Psoas muscle (tissue), 8 donors: Measurements from ENCODE around the gene TSPAN33. TPM values are rescaled to one million over a fixed set of nuclear protein-coding genes. Genes with fewer than 3 reads are reported as not detected.

Source experiments
- ATAC-seq, 4 donors: fragments of 200-7000 bp; cut with Tn5 transposase; one replicate each; pipeline ENCODE4 v1.9.1; 2020; ENCODE audit warnings: moderate library complexity in 3 of 4, mild to moderate bottlenecking in 2 of 4
- DNase-seq, 2 donors: peaks; one replicate each; pipeline ENCODE4 v3.0.0-alpha.2; 2020
- H3K27ac ChIP-seq: fragments of 200-600 bp; one replicate; pipeline ENCODE4 v1.8.0; 2022
- H3K27me3 ChIP-seq, 3 donors: fragments of 200-600 bp in 1 of 3; one replicate each; pipeline versions ENCODE4 v1.6.1 to v1.8.0; 2013 to 2022; ENCODE audit warnings: low read length in 2 of 3, mild to moderate bottlenecking in 2 of 3, moderate library complexity in 1 of 3; ENCODE audit not compliant: insufficient read depth in 3 of 3
- H3K36me3 ChIP-seq, 2 donors: fragments of 200-600 bp in 1 of 2; one replicate each; pipeline versions ENCODE4 v1.6.1 to v1.8.0; 2013 to 2022; ENCODE audit warnings: low read depth in 1 of 2, mild to moderate bottlenecking in 1 of 2, moderate library complexity in 1 of 2; ENCODE audit not compliant: insufficient read depth in 1 of 2
- H3K4me1 ChIP-seq: fragments of 200-600 bp; one replicate; pipeline ENCODE4 v1.8.0; 2022
- H3K4me3 ChIP-seq: fragments of 200-600 bp; one replicate; pipeline ENCODE4 v1.8.0; 2022; ENCODE audit warnings: mild to moderate bottlenecking
- H3K9me3 ChIP-seq: fragments of 200-600 bp; one replicate; pipeline ENCODE4 v1.8.0; 2022
- WGBS, 3 donors: extraction: QIAGEN DNeasy Blood & Tissue Kit; methylation state at CpG; one replicate each; pipeline versions ENCODE4 v1.1.6 to v1.1.7; 2013; 5-methylcytosine and 5-hydroxymethylcytosine counted together
- intact Hi-C, 2 donors: fragments of 100-400 bp; cut with DNase I; formaldehyde crosslinking; loops; one replicate each; pipeline versions ENCODE4 v1.11.0 to v1.14.2; 2022
- polyA plus RNA-seq, 3 donors: library from polyadenylated mRNA; stranded (reverse); fragments of 200-250 nt; gene quantifications; one replicate each; pipeline ENCODE4 v1.2.3, GENCODE V29; 2013
- total RNA-seq, 4 donors: library from RNA; stranded (reverse); fragmentation: NEBNext Ultra II Directional in 2 of 4; extraction: Animal tissue kit (Norgen Biotek cat#: 25700) in 2 of 4; gene quantifications; one replicate each; pipeline versions ENCODE4 v1.2.1 to v1.2.4, GENCODE V29; 2021 to 2023
- TF ChIP-seq, protein P1 (sequence below): fragments of 200-600 bp; IDR thresholded peaks from one replicate; pipeline ENCODE4 v1.8.0; 2022; ENCODE audit warnings: antibody characterized with exemption
- donor health status: healthy with polysubstance abuse.
- donor health status: DM: no; HTN: no; CAD: no; lungs with moderate emphysema.
- donor health status: Bipolar disorder and iron deficiency.
- donor health status: healthy.
- donor health status: DM: yes; HTN: yes; CAD: no.
- donor health status: DM: no; HTN: no; CAD: no.
- donor health status: DM: no; HTN: no; CAD: no.
- donor health status: DM: yes; HTN: yes; CAD: no.

TSPAN33 gene
- total and polyA plus RNA-seq, 7 donors, result 2.2 to 15.4 (median 9.1) TPM

GRCh38 chr7:129143724-129144094, 798 bp upstream of the TSPAN33 start:
- ATAC-seq, result no peak
- Histone ChIP-seq H3K9me3 (no peaks in the 10 kb centered on the region), H3K4me1 (peaks cover 9% of the 10 kb centered on the region), H3K27ac (no peak overlapping the region), H3K27me3 (peaks cover 0 to 9% (median 0%) of the 10 kb centered on the region in 3 donors), H3K36me3 (no peaks in the 10 kb centered on the region), H3K4me3 (peak overlapping the region; percentile 71)
- TF ChIP-seq, protein P1, sequence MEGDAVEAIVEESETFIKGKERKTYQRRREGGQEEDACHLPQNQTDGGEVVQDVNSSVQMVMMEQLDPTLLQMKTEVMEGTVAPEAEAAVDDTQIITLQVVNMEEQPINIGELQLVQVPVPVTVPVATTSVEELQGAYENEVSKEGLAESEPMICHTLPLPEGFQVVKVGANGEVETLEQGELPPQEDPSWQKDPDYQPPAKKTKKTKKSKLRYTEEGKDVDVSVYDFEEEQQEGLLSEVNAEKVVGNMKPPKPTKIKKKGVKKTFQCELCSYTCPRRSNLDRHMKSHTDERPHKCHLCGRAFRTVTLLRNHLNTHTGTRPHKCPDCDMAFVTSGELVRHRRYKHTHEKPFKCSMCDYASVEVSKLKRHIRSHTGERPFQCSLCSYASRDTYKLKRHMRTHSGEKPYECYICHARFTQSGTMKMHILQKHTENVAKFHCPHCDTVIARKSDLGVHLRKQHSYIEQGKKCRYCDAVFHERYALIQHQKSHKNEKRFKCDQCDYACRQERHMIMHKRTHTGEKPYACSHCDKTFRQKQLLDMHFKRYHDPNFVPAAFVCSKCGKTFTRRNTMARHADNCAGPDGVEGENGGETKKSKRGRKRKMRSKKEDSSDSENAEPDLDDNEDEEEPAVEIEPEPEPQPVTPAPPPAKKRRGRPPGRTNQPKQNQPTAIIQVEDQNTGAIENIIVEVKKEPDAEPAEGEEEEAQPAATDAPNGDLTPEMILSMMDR, result no peak
- intact Hi-C loops, result no loop called here
- DNase-seq, result no peak
- 25 to 28% (median 26%) methylated on average over 10 of the region's 10 CpGs for WGBS, 3 donors

- H3K27ac ChIP-seq, result no peak overlapping the region
- H3K4me3 ChIP-seq, result peak overlapping the region; percentile 71
- H3K27me3 ChIP-seq, result peaks cover 0 to 9% (median 0%) of the 10 kb centered on the region in 3 donors
- peaks cover 9% of the 10 kb centered on the region for H3K4me1 ChIP-seq
- intact Hi-C loops, result no loop called here
- no peaks in the 10 kb centered on the region for H3K9me3 ChIP-seq
- ATAC-seq, result peak in 2 of 4 donors; percentile 7 to 22
- WGBS, 3 donors, result 9 to 15% (median 9%) methylated on average over 38 to 58 of the region's 58 CpGs
- DNase-seq, result no peak
- H3K36me3 ChIP-seq, result no peaks in the 10 kb centered on the region
- TF ChIP-seq, protein P1, result no peak
Measured at GRCh38 chr7:129144834-129145668, 544 bp downstream of the TSPAN33 start.

- ATAC-seq (no peak), DNase-seq (no peak)
- H3K27me3 ChIP-seq, result peaks cover 0 to 9% (median 0%) of the 10 kb centered on the region in 3 donors
- no peaks in the 10 kb centered on the region for H3K9me3 ChIP-seq
- H3K4me1 ChIP-seq, result peaks cover 9% of the 10 kb centered on the region
- no peak overlapping the region for H3K27ac ChIP-seq
- intact Hi-C loops, result no loop called here
- WGBS, 3 donors, result 46 to 59% (median 59%) methylated on average over 8 of the region's 8 CpGs
- no peak overlapping the region for H3K4me3 ChIP-seq
- TF ChIP-seq, protein P1, result no peak
- no peaks in the 10 kb centered on the region for H3K36me3 ChIP-seq
Measured at GRCh38 chr7:129146237-129146979, 1.9 kb downstream of the TSPAN33 start.

DNA sequence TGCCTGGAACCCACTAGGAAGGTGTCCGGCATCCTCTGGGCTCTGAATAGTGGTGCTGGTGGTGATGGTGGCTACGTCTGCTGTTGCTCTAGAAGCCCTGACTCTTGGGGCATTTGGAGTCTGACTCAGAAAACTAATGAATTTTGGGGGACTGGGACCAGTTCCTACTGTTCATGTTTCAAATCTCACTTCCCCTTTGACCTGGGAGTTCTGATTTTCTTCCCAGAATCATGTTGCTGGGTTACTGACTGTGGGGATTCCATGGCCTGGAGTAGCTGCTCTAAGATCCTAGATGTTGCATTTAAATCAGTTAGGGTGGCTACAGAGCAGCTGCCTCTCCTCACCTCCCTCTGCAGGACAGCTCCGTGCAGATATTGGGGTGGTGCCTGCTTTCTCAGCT, 3.2 kb downstream of the TSPAN33 start:
- Histone ChIP-seq H3K9me3 (no peaks in the 10 kb centered on the region), H3K27me3 (peaks cover 0 to 9% (median 0%) of the 10 kb centered on the region in 3 donors), H3K4me1 (peaks cover 9% of the 10 kb centered on the region), H3K4me3 (no peak overlapping the region), H3K27ac (no peak overlapping the region), H3K36me3 (no peaks in the 10 kb centered on the region)
- intact Hi-C loops, result no loop called here
- TF ChIP-seq, protein P1, result no peak
- no peak for DNase-seq
- no peak for ATAC-seq
- 71 to 78% (median 72%) methylated on average over 3 of the region's 3 CpGs for WGBS, 3 donors
